GM23338 (cell line): Measurements from ENCODE around the gene NADK2. TPM values are rescaled to one million over a fixed set of nuclear protein-coding genes. Genes with fewer than 3 reads are reported as not detected.

Source experiments
- ATAC-seq: fragments of 200-7000 bp; cut with Tn5 transposase; 3 replicates; pipeline ENCODE4 v1.9.1; 2020
- DNase-seq: peaks from one replicate; pipeline ENCODE4 v3.0.0-alpha.2; 2015; ENCODE audit warnings: low spot score
- H2AFZ ChIP-seq: fragments of 200-600 bp; sonication (generic); 2 replicates; pipeline ENCODE4 v1.8.0; 2016; ENCODE audit warnings: antibody characterized with exemption, mild to moderate bottlenecking, moderate library complexity
- H3F3A ChIP-seq: fragments of 200-600 bp; sonication (generic); replicated peaks from 2 replicates; pipeline ENCODE4 v1.8.0; 2017; ENCODE audit warnings: antibody characterized with exemption, mixed run types, low read depth
- H3K27ac ChIP-seq: fragments of 200-600 bp; sonication (generic); 2 replicates; pipeline ENCODE4 v1.6.1; 2016; ENCODE audit warnings: low read depth
- H3K27me3 ChIP-seq: fragments of 200-600 bp; sonication (generic); 2 replicates; pipeline ENCODE4 v1.8.0; 2016; ENCODE audit warnings: mild to moderate bottlenecking, mixed run types, moderate library complexity; ENCODE audit not compliant: insufficient read depth
- H3K36me3 ChIP-seq: fragments of 200-600 bp; sonication (generic); 2 replicates; pipeline ENCODE4 v1.8.0; 2016; ENCODE audit warnings: mild to moderate bottlenecking; ENCODE audit not compliant: insufficient read depth
- H3K4me1 ChIP-seq: fragments of 200-600 bp; sonication (generic); 2 replicates; pipeline ENCODE4 v1.8.0; 2016; ENCODE audit warnings: mild to moderate bottlenecking, moderate library complexity; ENCODE audit not compliant: insufficient read depth
- H3K4me2 ChIP-seq: fragments of 200-600 bp; sonication (generic); 2 replicates; pipeline ENCODE4 v1.7.1; 2017; ENCODE audit warnings: mixed run types
- H3K4me3 ChIP-seq: fragments of 200-600 bp; sonication (generic); 2 replicates; pipeline ENCODE4 v1.6.1; 2016; ENCODE audit warnings: mixed run types
- H3K79me2 ChIP-seq: fragments of 200-600 bp; sonication (generic); replicated peaks from 2 replicates; pipeline ENCODE4 v1.8.0; 2017; ENCODE audit warnings: mild to moderate bottlenecking; ENCODE audit not compliant: insufficient read depth
- H3K9me2 ChIP-seq: fragments of 200-600 bp; sonication (generic); 2 replicates; pipeline ENCODE4 v1.8.0; 2017; ENCODE audit not compliant: insufficient read depth
- H4K20me1 ChIP-seq: fragments of 200-600 bp; sonication (generic); replicated peaks from 2 replicates; pipeline ENCODE4 v1.8.0; 2017; ENCODE audit warnings: mild to moderate bottlenecking; ENCODE audit not compliant: insufficient read depth
- H3K27ac Mint-ChIP-seq: 2 replicates; pipeline ENCODE4 v1.8.0; 2020; ENCODE audit warnings: inconsistent platforms, mild to moderate bottlenecking, moderate library complexity, mixed read lengths
- H3K27me3 Mint-ChIP-seq: 3 replicates; pipeline ENCODE4 v1.8.0; 2022; ENCODE audit warnings: low read depth, mild to moderate bottlenecking, moderate library complexity, mixed read lengths, inconsistent platforms; ENCODE audit not compliant: insufficient read depth, poor library complexity
- H3K36me3 Mint-ChIP-seq: 3 replicates; pipeline ENCODE4 v1.8.0; 2021; ENCODE audit warnings: low read depth, mild to moderate bottlenecking, inconsistent platforms, moderate library complexity, mixed read lengths
- H3K4me1 Mint-ChIP-seq: 3 replicates; pipeline ENCODE4 v1.8.0; 2020; ENCODE audit warnings: mild to moderate bottlenecking, inconsistent platforms, mixed read lengths
- H3K4me3 Mint-ChIP-seq: 3 replicates; pipeline ENCODE4 v1.8.0; 2021; ENCODE audit warnings: moderate library complexity, mild to moderate bottlenecking, inconsistent platforms, mixed read lengths
- H3K9me3 Mint-ChIP-seq: 3 replicates; pipeline ENCODE4 v1.8.0; 2020; ENCODE audit warnings: moderate library complexity, mild to moderate bottlenecking, inconsistent platforms, mixed read lengths
- CREB1 ChIP-seq: fragments of 250-450 bp; sonication (Bioruptor Pico); IDR thresholded peaks from 2 replicates; pipeline ENCODE4 v1.5.0; 2020; ENCODE audit warnings: low read depth, mild to moderate bottlenecking, moderate library complexity
- CTCF ChIP-seq, 2 experiments: fragments of 200-600 bp in 1 of 2; sonication (generic) in 1 of 2; conservative IDR thresholded peaks; 2 replicates each; pipeline versions ENCODE4 v1.5.1 to v1.6.1; 2016 to 2017; ENCODE audit warnings: antibody characterized with exemption in 2 of 2, low read depth in 2 of 2, mild to moderate bottlenecking in 2 of 2, moderate library complexity in 1 of 2
- ETS1 ChIP-seq: IDR thresholded peaks from 2 replicates; pipeline ENCODE4 v1.6.1; 2016; ENCODE audit warnings: antibody characterized with exemption
- EZH2phosphoT487 ChIP-seq: fragments of 200-600 bp; sonication (generic); IDR thresholded peaks from one replicate; pipeline ENCODE4 v1.8.1; 2018; ENCODE audit warnings: antibody characterized with exemption; ENCODE audit not compliant: unreplicated experiment
- JUNB ChIP-seq: IDR thresholded peaks from one replicate; pipeline ENCODE4 v1.6.1; 2016; ENCODE audit warnings: antibody characterized with exemption; ENCODE audit not compliant: unreplicated experiment
- POLR2AphosphoS5 ChIP-seq: IDR thresholded peaks from 2 replicates; pipeline ENCODE4 v1.6.1; 2016; ENCODE audit warnings: antibody characterized with exemption, low read depth
- ZNF114 ChIP-seq: fragments of 250-450 bp; sonication (Bioruptor Pico); IDR thresholded peaks from 2 replicates; pipeline ENCODE4 v1.5.0; 2020; ENCODE audit warnings: mild to moderate bottlenecking, moderate library complexity
- polyA plus RNA-seq: library from polyadenylated mRNA; unstranded; fragments of >200 nt; fragmentation: Nextera tagmentation; extraction: Ambion mirVana; gene quantifications from 2 replicates; pipeline ENCODE4 v1.2.1, GENCODE V29; 2016
- total RNA-seq: library from RNA; depleted of rRNA; stranded (reverse); fragments of >200 nt; shearing (Covaris generic); gene quantifications from 2 replicates; pipeline ENCODE4 v1.2.3, GENCODE V29; 2014
- TF ChIP-seq, protein P1 (sequence below): fragments of 250-450 bp; sonication (Bioruptor Pico); IDR thresholded peaks from 2 replicates; pipeline ENCODE4 v1.5.0; 2020; ENCODE audit warnings: mild to moderate bottlenecking, moderate library complexity

Gene NADK2
- total and polyA plus RNA-seq, 2 experiments from 2014 or later: 4.5 to 16.0 TPM

GRCh38 chr5:36267905-36268304 is 26.2 kb upstream of the NADK2 start (continued):
- no peak for TF ChIP-seq CTCF (conservative IDR thresholded peaks at IDR 0.05; ENCODE audit: low read depth in 2 of 2)

DNA sequence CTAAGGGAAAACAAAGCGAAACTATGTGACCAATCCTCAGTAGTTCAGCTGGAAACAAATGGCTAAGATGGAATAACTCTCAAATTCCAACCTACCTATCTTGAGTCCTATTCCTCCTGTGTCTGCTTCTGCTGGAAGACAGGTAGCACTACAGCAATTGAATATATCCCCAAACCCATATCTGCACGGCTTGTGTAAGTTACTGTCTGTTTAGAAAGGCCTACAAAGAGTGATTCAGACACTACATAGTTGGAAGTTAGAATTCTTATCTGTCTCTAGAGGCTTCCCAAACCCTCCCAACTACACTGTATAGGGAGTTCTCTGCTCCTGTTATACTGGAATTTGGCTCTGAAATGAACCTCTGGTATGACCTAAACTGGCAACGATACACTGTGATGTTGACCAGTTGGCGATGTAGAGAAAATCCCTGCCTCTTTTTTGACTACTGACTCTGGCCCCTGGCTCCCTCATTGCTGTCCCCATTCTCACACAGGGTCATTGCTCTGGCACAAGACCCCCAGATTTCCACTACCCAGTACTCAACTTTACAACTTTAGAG is 22.6 kb upstream of the NADK2 start:
- H3K4me3 ChIP-seq: no peak overlapping the region
- no peak overlapping the region for H3K4me2 ChIP-seq
- Mint-ChIP-seq H3K27me3 (peaks cover 3% of the 10 kb centered on the region), H3K9me3 (no peaks in the 10 kb centered on the region; the same call in 2 of the 3 replicates), H3K4me3 (no peak overlapping the region), H3K36me3 (no peaks in the 10 kb centered on the region), H3K4me1 (no peaks in the 10 kb centered on the region), H3K27ac (no peak overlapping the region)
- H3K36me3 ChIP-seq: no peaks in the 10 kb centered on the region
- H3K4me1 ChIP-seq: no peaks in the 10 kb centered on the region
- no peak overlapping the region for H2AFZ ChIP-seq
- TF ChIP-seq CTCF (conservative IDR thresholded peaks at IDR 0.05; ENCODE audit: low read depth in 2 of 2): no peak
- H3K27me3 ChIP-seq: no peaks in the 10 kb centered on the region
- no peaks in the 10 kb centered on the region for H3F3A ChIP-seq
- no peaks in the 10 kb centered on the region for H3K79me2 ChIP-seq
- H3K9me2 ChIP-seq: no peaks in the 10 kb centered on the region
- no peak for ATAC-seq
- H4K20me1 ChIP-seq: no peaks in the 10 kb centered on the region
- H3K27ac ChIP-seq: no peak overlapping the region
- no peak for DNase-seq

GRCh38 chr5:36261186-36261585 is 19.5 kb upstream of the NADK2 start:
- no peak overlapping the region for H2AFZ ChIP-seq
- no peaks in the 10 kb centered on the region for H3F3A ChIP-seq
- H3K9me2 ChIP-seq: no peaks in the 10 kb centered on the region
- H3K27me3 Mint-ChIP-seq: peaks cover 3% of the 10 kb centered on the region
- no peaks in the 10 kb centered on the region for H3K27me3 ChIP-seq
- H3K36me3 ChIP-seq: no peaks in the 10 kb centered on the region
- ATAC-seq (no peak), DNase-seq (no peak)
- no peaks in the 10 kb centered on the region for H4K20me1 ChIP-seq
- H3K4me1 ChIP-seq: no peaks in the 10 kb centered on the region
- no peak overlapping the region for H3K27ac Mint-ChIP-seq
- H3K4me3 Mint-ChIP-seq: no peak overlapping the region
- H3K79me2 ChIP-seq: no peaks in the 10 kb centered on the region
- H3K27ac ChIP-seq: no peak overlapping the region
- no peaks in the 10 kb centered on the region for H3K4me1 Mint-ChIP-seq
- H3K4me2 ChIP-seq: no peak overlapping the region
- no peaks in the 10 kb centered on the region for H3K36me3 Mint-ChIP-seq
- H3K4me3 ChIP-seq: no peak overlapping the region
- no peaks in the 10 kb centered on the region; the same call in 2 of the 3 replicates for H3K9me3 Mint-ChIP-seq
- TF ChIP-seq, protein P1, sequence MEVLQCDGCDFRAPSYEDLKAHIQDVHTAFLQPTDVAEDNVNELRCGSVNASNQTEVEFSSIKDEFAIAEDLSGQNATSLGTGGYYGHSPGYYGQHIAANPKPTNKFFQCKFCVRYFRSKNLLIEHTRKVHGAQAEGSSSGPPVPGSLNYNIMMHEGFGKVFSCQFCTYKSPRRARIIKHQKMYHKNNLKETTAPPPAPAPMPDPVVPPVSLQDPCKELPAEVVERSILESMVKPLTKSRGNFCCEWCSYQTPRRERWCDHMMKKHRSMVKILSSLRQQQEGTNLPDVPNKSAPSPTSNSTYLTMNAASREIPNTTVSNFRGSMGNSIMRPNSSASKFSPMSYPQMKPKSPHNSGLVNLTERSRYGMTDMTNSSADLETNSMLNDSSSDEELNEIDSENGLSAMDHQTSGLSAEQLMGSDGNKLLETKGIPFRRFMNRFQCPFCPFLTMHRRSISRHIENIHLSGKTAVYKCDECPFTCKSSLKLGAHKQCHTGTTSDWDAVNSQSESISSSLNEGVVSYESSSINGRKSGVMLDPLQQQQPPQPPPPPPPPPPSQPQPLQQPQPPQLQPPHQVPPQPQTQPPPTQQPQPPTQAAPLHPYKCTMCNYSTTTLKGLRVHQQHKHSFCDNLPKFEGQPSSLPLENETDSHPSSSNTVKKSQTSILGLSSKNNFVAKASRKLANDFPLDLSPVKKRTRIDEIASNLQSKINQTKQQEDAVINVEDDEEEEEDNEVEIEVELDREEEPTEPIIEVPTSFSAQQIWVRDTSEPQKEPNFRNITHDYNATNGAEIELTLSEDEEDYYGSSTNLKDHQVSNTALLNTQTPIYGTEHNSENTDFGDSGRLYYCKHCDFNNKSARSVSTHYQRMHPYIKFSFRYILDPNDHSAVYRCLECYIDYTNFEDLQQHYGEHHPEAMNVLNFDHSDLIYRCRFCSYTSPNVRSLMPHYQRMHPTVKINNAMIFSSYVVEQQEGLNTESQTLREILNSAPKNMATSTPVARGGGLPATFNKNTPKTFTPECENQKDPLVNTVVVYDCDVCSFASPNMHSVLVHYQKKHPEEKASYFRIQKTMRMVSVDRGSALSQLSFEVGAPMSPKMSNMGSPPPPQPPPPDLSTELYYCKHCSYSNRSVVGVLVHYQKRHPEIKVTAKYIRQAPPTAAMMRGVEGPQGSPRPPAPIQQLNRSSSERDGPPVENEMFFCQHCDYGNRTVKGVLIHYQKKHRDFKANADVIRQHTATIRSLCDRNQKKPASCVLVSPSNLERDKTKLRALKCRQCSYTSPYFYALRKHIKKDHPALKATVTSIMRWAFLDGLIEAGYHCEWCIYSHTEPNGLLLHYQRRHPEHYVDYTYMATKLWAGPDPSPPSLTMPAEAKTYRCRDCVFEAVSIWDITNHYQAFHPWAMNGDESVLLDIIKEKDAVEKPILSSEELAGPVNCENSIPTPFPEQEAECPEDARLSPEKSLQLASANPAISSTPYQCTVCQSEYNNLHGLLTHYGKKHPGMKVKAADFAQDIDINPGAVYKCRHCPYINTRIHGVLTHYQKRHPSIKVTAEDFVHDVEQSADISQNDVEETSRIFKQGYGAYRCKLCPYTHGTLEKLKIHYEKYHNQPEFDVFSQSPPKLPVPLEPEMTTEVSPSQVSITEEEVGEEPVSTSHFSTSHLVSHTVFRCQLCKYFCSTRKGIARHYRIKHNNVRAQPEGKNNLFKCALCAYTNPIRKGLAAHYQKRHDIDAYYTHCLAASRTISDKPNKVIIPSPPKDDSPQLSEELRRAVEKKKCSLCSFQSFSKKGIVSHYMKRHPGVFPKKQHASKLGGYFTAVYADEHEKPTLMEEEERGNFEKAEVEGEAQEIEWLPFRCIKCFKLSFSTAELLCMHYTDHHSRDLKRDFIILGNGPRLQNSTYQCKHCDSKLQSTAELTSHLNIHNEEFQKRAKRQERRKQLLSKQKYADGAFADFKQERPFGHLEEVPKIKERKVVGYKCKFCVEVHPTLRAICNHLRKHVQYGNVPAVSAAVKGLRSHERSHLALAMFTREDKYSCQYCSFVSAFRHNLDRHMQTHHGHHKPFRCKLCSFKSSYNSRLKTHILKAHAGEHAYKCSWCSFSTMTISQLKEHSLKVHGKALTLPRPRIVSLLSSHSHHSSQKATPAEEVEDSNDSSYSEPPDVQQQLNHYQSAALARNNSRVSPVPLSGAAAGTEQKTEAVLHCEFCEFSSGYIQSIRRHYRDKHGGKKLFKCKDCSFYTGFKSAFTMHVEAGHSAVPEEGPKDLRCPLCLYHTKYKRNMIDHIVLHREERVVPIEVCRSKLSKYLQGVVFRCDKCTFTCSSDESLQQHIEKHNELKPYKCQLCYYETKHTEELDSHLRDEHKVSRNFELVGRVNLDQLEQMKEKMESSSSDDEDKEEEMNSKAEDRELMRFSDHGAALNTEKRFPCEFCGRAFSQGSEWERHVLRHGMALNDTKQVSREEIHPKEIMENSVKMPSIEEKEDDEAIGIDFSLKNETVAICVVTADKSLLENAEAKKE (CRISPR knock-in tag): no peak
- TF ChIP-seq JUNB: no peak
- no peak for TF ChIP-seq ZNF114 (CRISPR knock-in tag)
- no peak for TF ChIP-seq ETS1
- no peak for TF ChIP-seq EZH2phosphoT487
- TF ChIP-seq POLR2AphosphoS5: no peak
- no peak for TF ChIP-seq CREB1
